ENCODE measurements around the gene GPM6B. TPM values are rescaled to one million over a fixed set of nuclear protein-coding genes. Genes with fewer than 3 reads are reported as not detected.

The GPM6B gene
- total RNA-seq, 1 donor from 2014 or later = 21.8 TPM

GRCh38 chrX:13750204-13750603 is 66.7 kb downstream of the GPM6B start:
- Mint-ChIP-seq H3K36me3 (ENCODE audit: insufficient read depth) (peaks cover 21% of the 10 kb centered on the region), H3K27me3 (no peaks in the 10 kb centered on the region), H3K4me1 (ENCODE audit: low read depth) (peaks cover 1% of the 10 kb centered on the region), H3K9me3 (ENCODE audit: low read depth) (peaks cover 7% of the 10 kb centered on the region), H3K27ac (no peak overlapping the region), H3K4me3 (ENCODE audit: low read depth) (no peak overlapping the region)
- TF ChIP-seq CTCF (IDR thresholded peaks at IDR 0.05; ENCODE audit: unreplicated experiment) = peak; percentile 63
- no peak for DNase-seq (ENCODE audit: low spot score, unreplicated experiment)

- Mint-ChIP-seq H3K27me3 (no peaks in the 10 kb centered on the region), H3K36me3 (ENCODE audit: insufficient read depth) (peaks cover 20% of the 10 kb centered on the region), H3K4me1 (ENCODE audit: low read depth) (peaks cover 1% of the 10 kb centered on the region), H3K27ac (no peak overlapping the region), H3K4me3 (ENCODE audit: low read depth) (no peak overlapping the region), H3K9me3 (ENCODE audit: low read depth) (peaks cover 7% of the 10 kb centered on the region)
- no peak for TF ChIP-seq CTCF (IDR thresholded peaks at IDR 0.05; ENCODE audit: unreplicated experiment)
- no peak for DNase-seq (ENCODE audit: low spot score, unreplicated experiment)
These were observed 68.4 kb downstream of the GPM6B start for GRCh38 chrX:13748486-13748885.

- Mint-ChIP-seq H3K4me1 (ENCODE audit: low read depth) (peaks cover 1% of the 10 kb centered on the region), H3K4me3 (ENCODE audit: low read depth) (no peak overlapping the region), H3K27ac (no peak overlapping the region), H3K9me3 (ENCODE audit: low read depth) (peaks cover 7% of the 10 kb centered on the region), H3K27me3 (no peaks in the 10 kb centered on the region), H3K36me3 (ENCODE audit: insufficient read depth) (peaks cover 17% of the 10 kb centered on the region)
- peak; percentile 39 for TF ChIP-seq CTCF (IDR thresholded peaks at IDR 0.05; ENCODE audit: unreplicated experiment)
- DNase-seq (ENCODE audit: low spot score, unreplicated experiment) = no peak
These were observed 69.1 kb downstream of the GPM6B start for GRCh38 chrX:13747836-13748235.

GRCh38 chrX:13742397-13743176 is 74.3 kb downstream of the GPM6B start:
- Mint-ChIP-seq H3K9me3 (ENCODE audit: low read depth) (peaks cover 11% of the 10 kb centered on the region), H3K27me3 (no peaks in the 10 kb centered on the region), H3K4me3 (ENCODE audit: low read depth) (no peak overlapping the region), H3K27ac (peak overlapping the region; percentile 87), H3K36me3 (ENCODE audit: insufficient read depth) (peaks cover 13% of the 10 kb centered on the region), H3K4me1 (ENCODE audit: low read depth) (peaks cover 6% of the 10 kb centered on the region)
- no peak for DNase-seq (ENCODE audit: low spot score, unreplicated experiment)
- TF ChIP-seq CTCF (IDR thresholded peaks at IDR 0.05; ENCODE audit: unreplicated experiment) = no peak

GRCh38 chrX:13741695-13742094 is 75.2 kb downstream of the GPM6B start:
- Mint-ChIP-seq H3K9me3 (ENCODE audit: low read depth) (peaks cover 8% of the 10 kb centered on the region), H3K4me3 (ENCODE audit: low read depth) (no peak overlapping the region), H3K27ac (peak overlapping the region; percentile 87), H3K27me3 (no peaks in the 10 kb centered on the region), H3K4me1 (ENCODE audit: low read depth) (peaks cover 6% of the 10 kb centered on the region), H3K36me3 (ENCODE audit: insufficient read depth) (peaks cover 15% of the 10 kb centered on the region)
- DNase-seq (ENCODE audit: low spot score, unreplicated experiment) = no peak
- TF ChIP-seq CTCF (IDR thresholded peaks at IDR 0.05; ENCODE audit: unreplicated experiment) = no peak
